HUES48 (cell line): ENCODE measurements around the gene PARD6A.

ENCODE experiments used
- H3K27ac ChIP-seq: one replicate; pipeline ENCODE4 v1.7.0; 2013; ENCODE audit warnings: low read depth, low read length, inconsistent platforms
- H3K27me3 ChIP-seq: 2 replicates; pipeline ENCODE4 v1.6.1; 2013; ENCODE audit warnings: mild to moderate bottlenecking, low read length; ENCODE audit not compliant: control insufficient read depth, insufficient read depth
- H3K36me3 ChIP-seq: 2 replicates; pipeline ENCODE4 v1.6.1; 2013; ENCODE audit warnings: low read length; ENCODE audit not compliant: control insufficient read depth, insufficient read depth
- H3K4me1 ChIP-seq: 2 replicates; pipeline ENCODE4 v1.6.1; 2013; ENCODE audit warnings: mild to moderate bottlenecking, low read length; ENCODE audit not compliant: control insufficient read depth, insufficient read depth
- H3K4me3 ChIP-seq: 2 replicates; pipeline ENCODE4 v1.5.1; 2013; ENCODE audit warnings: mild to moderate bottlenecking, low read depth, low read length
- H3K9ac ChIP-seq: 2 replicates; pipeline ENCODE4 v1.6.1; 2013; ENCODE audit warnings: mild to moderate bottlenecking, low read depth, low read length, moderate library complexity
- H3K9me3 ChIP-seq: 2 replicates; pipeline ENCODE4 v1.6.1; 2013; ENCODE audit warnings: low read length; ENCODE audit not compliant: control insufficient read depth, insufficient read depth

The PARD6A gene

GRCh38 chr16:67667817-67668494 lies 7.2 kb downstream of the PARD6A start:
- Histone ChIP-seq H3K36me3 (no peaks in the 10 kb centered on the region), H3K4me1 (peaks cover 9% of the 10 kb centered on the region; the same call in 1 of the 2 replicates), H3K9ac (no peak overlapping the region), H3K27ac (no peak overlapping the region), H3K27me3 (peaks cover 10% of the 10 kb centered on the region), H3K9me3 (no peaks in the 10 kb centered on the region), H3K4me3 (no peak overlapping the region)

- H3K4me3 ChIP-seq, result no peak overlapping the region
- H3K4me1 ChIP-seq, result peaks cover 9% of the 10 kb centered on the region; the same call in 1 of the 2 replicates
- no peaks in the 10 kb centered on the region for H3K36me3 ChIP-seq
- H3K9ac ChIP-seq, result no peak overlapping the region
- no peak overlapping the region for H3K27ac ChIP-seq
- H3K27me3 ChIP-seq, result peaks cover 10% of the 10 kb centered on the region
- no peaks in the 10 kb centered on the region for H3K9me3 ChIP-seq
These were observed 7.9 kb downstream of the PARD6A start for GRCh38 chr16:67668495-67669157.

DNA sequence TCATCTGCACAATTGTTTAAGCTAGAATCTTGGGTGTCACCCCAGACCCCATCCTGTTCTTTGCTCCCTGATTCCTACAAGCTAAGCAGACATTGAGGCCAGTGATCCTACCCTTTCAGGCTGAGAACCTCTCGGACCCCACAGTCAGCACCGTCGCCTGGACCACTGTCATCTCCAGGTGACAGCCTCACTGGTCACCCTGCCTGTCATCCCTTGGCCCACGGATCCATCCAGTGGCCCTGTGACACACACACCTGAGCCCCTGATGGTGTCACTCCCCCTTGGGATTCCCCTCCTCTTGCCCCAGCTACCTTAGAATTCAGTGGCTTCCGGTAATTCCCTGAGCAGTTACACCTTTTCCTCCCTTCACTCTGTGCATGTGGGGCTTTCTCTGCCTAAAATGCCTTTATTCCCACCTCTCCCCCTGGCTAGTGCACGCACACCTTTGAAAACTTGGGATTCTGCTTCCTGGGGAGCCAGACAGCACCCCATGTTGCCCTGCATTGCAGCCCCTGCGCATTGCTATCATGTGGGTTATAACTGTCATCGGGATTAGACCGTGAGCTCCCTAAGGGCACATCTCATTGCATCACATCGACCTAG lies 8.8 kb downstream of the PARD6A start:
- H3K27me3 ChIP-seq, result peaks cover 10% of the 10 kb centered on the region
- H3K9me3 ChIP-seq, result no peaks in the 10 kb centered on the region
- H3K9ac ChIP-seq, result no peak overlapping the region
- H3K4me1 ChIP-seq, result peaks cover 9% of the 10 kb centered on the region; the same call in 1 of the 2 replicates
- H3K27ac ChIP-seq, result no peak overlapping the region
- H3K4me3 ChIP-seq, result no peak overlapping the region
- H3K36me3 ChIP-seq, result no peaks in the 10 kb centered on the region

DNA sequence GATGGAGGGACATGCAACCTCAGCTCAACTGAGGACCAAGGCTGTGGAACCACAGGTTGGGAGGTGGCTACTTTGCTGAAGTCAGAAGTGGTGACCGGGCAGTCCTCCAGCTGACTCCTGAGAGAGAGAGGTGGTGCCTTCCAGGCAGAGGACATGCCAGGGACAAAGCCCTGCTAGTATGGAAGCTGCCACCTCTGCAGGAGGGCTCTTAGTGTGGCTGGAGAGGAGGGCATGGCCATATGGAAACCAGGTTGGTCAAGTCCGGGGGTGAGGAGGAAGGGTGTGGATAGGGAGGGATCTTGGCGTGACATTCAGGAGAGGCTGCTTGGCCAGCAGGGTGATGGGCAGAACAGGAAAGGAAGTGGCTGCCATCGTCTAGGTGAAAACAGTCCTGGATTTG lies 11.5 kb downstream of the PARD6A start:
- H3K4me3 ChIP-seq, result no peak overlapping the region
- no peaks in the 10 kb centered on the region for H3K9me3 ChIP-seq
- H3K27me3 ChIP-seq, result peaks cover 2% of the 10 kb centered on the region; the same call in 1 of the 2 replicates
- H3K27ac ChIP-seq, result no peak overlapping the region
- peaks cover 4% of the 10 kb centered on the region; the same call in 1 of the 2 replicates for H3K36me3 ChIP-seq
- no peak overlapping the region for H3K9ac ChIP-seq
- H3K4me1 ChIP-seq, result peaks cover 5% of the 10 kb centered on the region; the same call in 1 of the 2 replicates

DNA sequence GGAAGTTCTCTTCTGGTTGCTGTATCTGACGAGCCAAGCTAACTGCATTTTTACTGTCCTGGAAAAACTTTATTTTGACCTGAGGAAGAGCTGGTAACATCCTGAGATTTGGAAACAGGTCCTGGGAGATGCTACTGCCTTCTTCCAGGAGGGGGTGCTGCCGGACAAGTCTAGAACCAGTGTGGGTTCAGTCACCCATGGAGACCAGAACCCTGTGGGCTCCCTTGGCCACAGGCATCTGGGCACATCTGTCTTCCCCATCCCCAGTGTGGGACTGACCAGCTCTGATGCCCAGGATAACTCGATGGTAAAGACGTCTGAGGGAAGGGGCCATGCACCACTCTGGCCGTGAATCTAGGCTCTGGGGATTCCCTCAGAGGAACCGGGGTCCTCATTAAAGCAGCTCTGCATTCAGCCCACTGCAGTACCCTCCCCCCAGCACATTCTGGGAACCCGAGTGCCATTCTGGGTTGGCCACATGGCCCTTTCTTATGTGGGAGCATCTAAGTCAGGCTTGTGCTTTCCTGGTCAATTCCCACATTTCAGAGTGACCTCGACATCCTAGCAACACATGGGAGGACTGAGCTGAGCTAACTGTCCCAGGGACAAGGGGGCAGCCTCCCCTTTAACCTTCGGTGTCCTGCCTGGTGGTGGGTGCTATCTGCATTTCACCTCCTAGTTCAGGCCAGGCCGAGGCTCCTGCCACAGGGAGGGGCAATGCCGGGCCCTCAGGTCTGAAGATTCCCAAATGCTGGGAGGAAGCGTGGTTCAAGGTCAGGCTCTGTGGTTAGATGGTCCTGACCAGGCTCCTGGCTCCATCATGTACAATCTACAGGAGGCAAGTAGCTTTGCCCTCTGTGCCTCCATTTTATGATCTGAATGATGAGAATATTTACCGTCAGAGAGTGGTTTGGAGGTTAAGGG lies 12.2 kb downstream of the PARD6A start:
- H3K27me3 ChIP-seq, result no peaks in the 10 kb centered on the region
- H3K27ac ChIP-seq, result no peak overlapping the region
- no peak overlapping the region for H3K9ac ChIP-seq
- H3K4me3 ChIP-seq, result no peak overlapping the region
- H3K9me3 ChIP-seq, result no peaks in the 10 kb centered on the region
- no peaks in the 10 kb centered on the region for H3K4me1 ChIP-seq
- peaks cover 4% of the 10 kb centered on the region; the same call in 1 of the 2 replicates for H3K36me3 ChIP-seq

DNA sequence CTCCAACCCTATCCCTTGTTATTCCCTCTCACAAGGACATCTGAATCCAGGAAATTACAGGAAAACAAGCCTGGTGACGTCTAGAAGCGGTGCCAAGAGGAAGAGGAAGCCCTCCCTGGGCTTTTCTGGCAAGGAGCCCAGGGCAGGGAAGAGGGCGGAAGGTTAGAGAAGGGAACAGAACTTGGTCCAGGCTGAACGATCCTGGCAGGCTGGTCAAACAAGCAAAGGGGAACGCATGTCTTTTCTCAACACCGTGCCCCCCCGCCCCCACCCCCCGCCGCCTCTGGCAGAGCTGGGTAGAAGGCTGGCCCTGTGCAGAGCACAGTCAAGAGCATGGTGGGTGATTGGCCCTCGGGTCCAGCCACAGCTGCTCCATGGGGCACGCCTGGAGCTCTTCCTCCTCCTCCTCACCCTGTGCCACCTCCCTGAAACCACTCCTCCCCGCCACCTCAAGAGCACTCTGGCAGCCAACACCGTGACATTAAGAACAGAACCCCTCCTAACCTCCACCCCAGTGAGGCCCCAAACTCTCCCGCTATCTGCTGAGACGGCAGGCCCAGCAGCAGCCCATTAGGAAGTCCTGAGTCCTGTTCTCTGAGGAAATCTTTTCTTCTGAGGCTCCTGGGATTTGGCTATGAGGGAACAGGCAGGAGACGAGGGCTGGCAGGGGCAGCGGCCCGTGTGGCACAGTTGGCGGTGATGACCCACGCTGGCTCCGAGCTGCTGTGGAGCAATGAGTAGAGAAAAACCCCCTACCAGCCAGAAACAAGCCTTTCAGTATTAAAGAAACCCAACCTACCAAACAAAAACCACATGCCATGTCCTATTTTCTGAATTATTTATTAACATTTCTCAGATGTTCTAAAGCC lies 13.2 kb downstream of the PARD6A start:
- H3K4me3 ChIP-seq, result no peak overlapping the region
- H3K9ac ChIP-seq, result no peak overlapping the region
- H3K27ac ChIP-seq, result no peak overlapping the region
- H3K36me3 ChIP-seq, result peaks cover 4% of the 10 kb centered on the region; the same call in 1 of the 2 replicates
- no peaks in the 10 kb centered on the region for H3K27me3 ChIP-seq
- H3K9me3 ChIP-seq, result no peaks in the 10 kb centered on the region
- H3K4me1 ChIP-seq, result no peaks in the 10 kb centered on the region

DNA sequence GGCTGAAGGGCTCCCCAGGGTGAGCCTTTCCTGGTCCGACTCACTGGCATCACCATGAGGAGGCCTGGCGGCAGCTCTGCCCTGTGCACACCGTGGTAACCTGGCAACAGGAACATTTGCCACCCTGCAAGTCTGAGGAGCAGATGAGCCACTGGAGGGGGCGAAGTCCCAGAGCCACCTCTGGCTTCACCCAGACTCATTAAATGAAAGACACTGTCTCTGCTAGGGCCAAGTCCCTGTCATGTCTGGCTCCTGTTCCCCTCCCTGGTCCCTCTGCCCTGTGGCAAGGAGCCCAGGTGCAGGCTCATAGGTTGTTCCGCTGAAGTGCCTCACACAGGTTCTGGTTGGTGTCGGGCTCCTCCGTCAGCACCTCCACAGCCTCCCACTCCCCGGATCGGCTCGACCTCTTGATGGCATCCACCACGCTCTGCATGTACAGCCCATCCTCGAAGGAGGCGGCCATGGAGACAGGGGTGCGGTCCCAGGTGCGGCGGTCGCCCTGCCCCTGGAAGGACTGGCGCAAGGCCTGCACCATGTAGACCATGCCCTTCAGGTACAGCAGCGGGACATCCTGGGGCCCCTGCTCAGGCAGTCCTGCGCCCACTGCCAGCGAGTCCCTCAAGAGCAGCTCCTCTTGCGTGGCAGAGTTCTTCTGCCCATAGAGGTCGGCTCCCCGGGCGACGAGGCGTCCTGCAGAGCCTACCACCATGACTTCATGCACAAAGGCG lies 14.3 kb downstream of the PARD6A start:
- no peak overlapping the region for H3K9ac ChIP-seq
- H3K4me3 ChIP-seq, result no peak overlapping the region
- H3K27ac ChIP-seq, result no peak overlapping the region
- peaks cover 4% of the 10 kb centered on the region; the same call in 1 of the 2 replicates for H3K36me3 ChIP-seq
- H3K9me3 ChIP-seq, result no peaks in the 10 kb centered on the region
- no peaks in the 10 kb centered on the region for H3K27me3 ChIP-seq
- no peaks in the 10 kb centered on the region for H3K4me1 ChIP-seq

DNA sequence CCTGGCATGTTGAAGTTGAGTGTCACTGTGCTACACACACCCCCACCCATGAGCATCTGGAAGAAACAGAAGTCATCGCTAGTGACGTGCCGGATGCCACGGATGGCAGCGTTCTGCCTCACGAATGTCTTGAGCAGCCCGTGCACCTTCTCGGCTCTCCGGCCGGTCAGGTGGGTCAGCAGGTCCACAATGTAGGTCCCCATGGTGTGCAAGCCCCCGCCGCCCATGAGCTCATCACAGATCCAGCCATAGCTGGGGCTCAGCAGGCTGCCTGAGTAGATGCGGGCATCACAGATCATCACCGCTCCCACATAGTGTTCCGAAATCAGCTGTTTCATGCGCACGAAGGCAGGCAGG lies 14.8 kb downstream of the PARD6A start:
- no peak overlapping the region for H3K9ac ChIP-seq
- H3K9me3 ChIP-seq, result no peaks in the 10 kb centered on the region
- peaks cover 4% of the 10 kb centered on the region; the same call in 1 of the 2 replicates for H3K36me3 ChIP-seq
- no peaks in the 10 kb centered on the region for H3K4me1 ChIP-seq
- H3K27me3 ChIP-seq, result no peaks in the 10 kb centered on the region
- no peak overlapping the region for H3K4me3 ChIP-seq
- no peak overlapping the region for H3K27ac ChIP-seq

DNA sequence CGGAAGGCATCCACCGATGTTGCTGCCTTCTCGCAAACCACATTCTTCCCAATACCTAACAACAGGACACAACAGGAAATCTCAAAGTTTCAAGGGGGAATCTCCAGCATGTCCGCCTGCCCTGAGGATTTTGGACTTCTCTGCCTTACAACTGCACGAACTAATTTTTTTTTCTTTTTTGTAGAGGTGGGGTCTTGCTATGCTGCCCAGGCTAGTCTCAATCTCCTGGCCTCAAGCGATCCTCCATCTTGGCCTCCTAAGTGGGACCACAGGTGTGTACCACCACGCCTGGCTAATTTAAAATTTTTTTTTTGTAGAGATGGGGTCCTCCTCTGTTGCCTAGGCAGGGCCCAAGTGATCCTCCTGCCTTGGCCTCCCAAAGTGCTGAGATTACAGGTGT lies 15.2 kb downstream of the PARD6A start:
- H3K36me3 ChIP-seq, result peaks cover 7% of the 10 kb centered on the region; the same call in 1 of the 2 replicates
- H3K27me3 ChIP-seq, result no peaks in the 10 kb centered on the region
- no peak overlapping the region for H3K9ac ChIP-seq
- H3K9me3 ChIP-seq, result no peaks in the 10 kb centered on the region
- H3K27ac ChIP-seq, result no peak overlapping the region
- H3K4me1 ChIP-seq, result no peaks in the 10 kb centered on the region
- no peak overlapping the region for H3K4me3 ChIP-seq
